Dermis microvascular lymphatic vessel endothelial cell (primary cell): ENCODE measurements around the gene TMEM63C. TPM values are rescaled to one million over a fixed set of nuclear protein-coding genes. Genes with fewer than 3 reads are reported as not detected.

Experiments
- DNase-seq, 2 donors: peaks; one replicate each; pipeline versions ENCODE4 v3.0.0 to v3.0.0-alpha.2; 2010; ENCODE audit warnings: low read depth in 2 of 2
- total RNA-seq: library from RNA; depleted of rRNA; stranded (reverse); fragments of >200 nt; gene quantifications from 2 replicates; pipeline ENCODE4 v1.2.1, GENCODE V29; 2014

Gene TMEM63C
- total RNA-seq, 1 donor from 2014 or later = 0.77 TPM

GRCh38 chr14:77221241-77221871, 39.8 kb downstream of the TMEM63C start:
- no peak for DNase-seq

- DNase-seq = no peak
Observed at GRCh38 chr14:77222546-77223225, 41.1 kb downstream of the TMEM63C start.

GRCh38 chr14:77224212-77224611, 42.6 kb downstream of the TMEM63C start:
- DNase-seq = no peak

GRCh38 chr14:77225254-77225653, 43.7 kb downstream of the TMEM63C start:
- no peak for DNase-seq

GRCh38 chr14:77225892-77226557, 44.4 kb downstream of the TMEM63C start:
- no peak for DNase-seq

- DNase-seq = no peak
Observed at GRCh38 chr14:77228056-77228455, 46.5 kb downstream of the TMEM63C start.

- no peak for DNase-seq
Observed at GRCh38 chr14:77230914-77231313, 49.3 kb downstream of the TMEM63C start.

GRCh38 chr14:77231721-77232120, 50.1 kb downstream of the TMEM63C start:
- no peak for DNase-seq

- no peak for DNase-seq
Observed at GRCh38 chr14:77236814-77237213, 55.2 kb downstream of the TMEM63C start.

- no peak for DNase-seq
Observed at GRCh38 chr14:77238356-77238755, 56.8 kb downstream of the TMEM63C start.

GRCh38 chr14:77238996-77239395, 57.4 kb downstream of the TMEM63C start:
- no peak for DNase-seq

- no peak for DNase-seq
Observed at GRCh38 chr14:77239412-77239811, 57.8 kb downstream of the TMEM63C start.

GRCh38 chr14:77240336-77240915, 58.8 kb downstream of the TMEM63C start:
- DNase-seq = no peak

- no peak for DNase-seq
Observed at GRCh38 chr14:77241955-77242354, 60.4 kb downstream of the TMEM63C start.

GRCh38 chr14:77242752-77243151, 61.2 kb downstream of the TMEM63C start:
- DNase-seq = no peak

- DNase-seq = no peak
Observed at GRCh38 chr14:77243853-77244252, 62.3 kb downstream of the TMEM63C start.

GRCh38 chr14:77245820-77246219, 64.2 kb downstream of the TMEM63C start:
- no peak for DNase-seq

GRCh38 chr14:77246784-77247183, 65.2 kb downstream of the TMEM63C start:
- DNase-seq = no peak

GRCh38 chr14:77248666-77249065, 67.1 kb downstream of the TMEM63C start:
- DNase-seq = no peak

- no peak for DNase-seq
Observed at GRCh38 chr14:77249286-77249685, 67.7 kb downstream of the TMEM63C start.

- DNase-seq = no peak
Observed at GRCh38 chr14:77250927-77251326, 69.3 kb downstream of the TMEM63C start.

- DNase-seq = no peak
Observed at GRCh38 chr14:77251870-77252269, 70.3 kb downstream of the TMEM63C start.
